ENCODE results near the gene DLG3. TPM values are rescaled to one million over a fixed set of nuclear protein-coding genes. Genes with fewer than 3 reads are reported as not detected.

DLG3 gene
- total RNA-seq, 2 donors from 2014 or later, result 13.2 to 19.4 TPM

Other genes with a start within 250 kb of the DLG3 start
- not detected for gene AWAT1, start 210.2 kb upstream of the DLG3 start, total RNA-seq
- under 1 TPM; 0.32 to 0.57 TPM for gene P2RY4, start 184.6 kb upstream of the DLG3 start, total RNA-seq
- gene ARR3, start 176.5 kb upstream of the DLG3 start, total RNA-seq, result not detected
- not detected for gene RAB41, start 162.7 kb upstream of the DLG3 start, total RNA-seq
- 10 to 100 TPM; 22.9 to 27.0 TPM for gene PDZD11, start 154.9 kb upstream of the DLG3 start, total RNA-seq
- gene KIF4A, start 154.7 kb upstream of the DLG3 start, total RNA-seq, result under 1 TPM; 0.10 to 0.37 TPM
- gene GDPD2, start 21.5 kb upstream of the DLG3 start, total RNA-seq, result not detected

All from posterior vena cava (tissue), 2 donors.